SHP77 (cell line): ENCODE data around the gene GLIS1.
"Not testable (repeated sequence)": the region's sequence is repeated elsewhere in the genome, so short reads cannot be mapped to it uniquely, and the experiment has no call there.

Source experiments
- DNase-seq, 2 experiments: peaks; one replicate each; lab custom pipeline; 2025; lab: John Stamatoyannopoulos, UW

Gene GLIS1

GRCh38 chr1:53561503-53562105, 177.4 kb downstream of the GLIS1 start:
- no peak for DNase-seq

- no peak for DNase-seq
Observed at GRCh38 chr1:53560581-53561502, 178.1 kb downstream of the GLIS1 start.

GRCh38 chr1:53559854-53560580, 178.9 kb downstream of the GLIS1 start:
- no peak for DNase-seq

- DNase-seq: no peak
Observed at GRCh38 chr1:53559391-53559815, 179.6 kb downstream of the GLIS1 start.

- DNase-seq: no peak
Observed at GRCh38 chr1:53558739-53559315, 180.1 kb downstream of the GLIS1 start.

- DNase-seq: no peak
Observed at GRCh38 chr1:53557830-53558738, 180.9 kb downstream of the GLIS1 start.

GRCh38 chr1:53557369-53557768, 181.6 kb downstream of the GLIS1 start:
- DNase-seq: no peak

- DNase-seq: no peak
Observed at GRCh38 chr1:53556657-53557227, 182.2 kb downstream of the GLIS1 start.

- DNase-seq: not testable (repeated sequence)
Observed at GRCh38 chr1:53555620-53556326, 183.2 kb downstream of the GLIS1 start.

- DNase-seq: no peak
Observed at GRCh38 chr1:53554592-53555305, 184.2 kb downstream of the GLIS1 start.

- no peak for DNase-seq
Observed at GRCh38 chr1:53553734-53554509, 185.0 kb downstream of the GLIS1 start.

GRCh38 chr1:53552981-53553733, 185.8 kb downstream of the GLIS1 start:
- no peak for DNase-seq

- DNase-seq: no peak
Observed at GRCh38 chr1:53552146-53552861, 186.7 kb downstream of the GLIS1 start.

GRCh38 chr1:53551428-53551995, 187.5 kb downstream of the GLIS1 start:
- no peak for DNase-seq

- DNase-seq: no peak
Observed at GRCh38 chr1:53550201-53550741, 188.7 kb downstream of the GLIS1 start.

- no peak for DNase-seq
Observed at GRCh38 chr1:53549781-53550180, 189.2 kb downstream of the GLIS1 start.

- no peak for DNase-seq
Observed at GRCh38 chr1:53549287-53549686, 189.7 kb downstream of the GLIS1 start.
